ENCODE measurements around the gene KCNJ9.

DNA sequence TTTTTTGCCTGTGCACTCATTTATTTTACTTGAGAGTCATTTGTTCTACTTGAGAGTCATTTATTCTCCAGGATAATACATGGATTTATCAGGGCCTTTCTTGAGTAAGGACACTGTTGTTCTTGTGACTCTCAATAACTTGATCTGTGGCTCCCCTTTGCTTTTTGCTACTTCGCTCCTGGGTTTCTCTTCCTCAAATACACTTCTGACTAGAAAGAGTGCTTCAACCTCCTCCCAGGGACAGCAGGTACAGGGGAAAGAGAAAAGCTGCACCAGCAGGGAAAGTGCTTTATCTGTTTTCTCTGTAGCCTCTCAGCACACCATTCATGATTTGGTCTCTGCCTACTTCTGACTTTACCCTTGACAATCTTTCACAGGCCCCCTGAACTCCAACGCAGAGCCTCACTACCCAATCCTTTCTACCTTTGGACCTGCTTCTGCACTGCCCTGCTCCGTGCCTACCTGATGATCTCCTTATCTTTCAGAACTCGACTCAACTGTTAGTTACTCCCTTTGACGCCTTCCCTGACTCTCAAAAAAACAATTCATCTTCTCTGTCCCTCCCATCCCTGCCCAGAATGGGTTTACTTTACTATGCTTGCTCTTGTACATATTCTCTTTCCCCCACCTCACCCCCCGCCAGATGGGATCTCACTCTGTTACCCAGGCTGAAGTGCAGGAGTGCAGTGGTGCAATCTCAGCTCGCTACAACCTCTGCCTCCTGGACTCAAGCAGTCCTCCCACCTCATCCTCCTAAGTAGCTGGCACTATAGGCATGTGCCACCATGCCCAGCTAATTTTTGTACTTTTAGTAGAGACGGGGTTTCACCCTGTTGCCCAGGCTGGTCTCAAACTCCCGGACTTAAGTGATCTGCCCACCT lies 34.0 kb upstream of the KCNJ9 start:
- no peak for TF ChIP-seq POLR2AphosphoS5 (IDR thresholded peaks at IDR 0.05; ENCODE audit: insufficient read depth in 1 of 2, low read depth in 1 of 2)
- TF ChIP-seq, protein P1, sequence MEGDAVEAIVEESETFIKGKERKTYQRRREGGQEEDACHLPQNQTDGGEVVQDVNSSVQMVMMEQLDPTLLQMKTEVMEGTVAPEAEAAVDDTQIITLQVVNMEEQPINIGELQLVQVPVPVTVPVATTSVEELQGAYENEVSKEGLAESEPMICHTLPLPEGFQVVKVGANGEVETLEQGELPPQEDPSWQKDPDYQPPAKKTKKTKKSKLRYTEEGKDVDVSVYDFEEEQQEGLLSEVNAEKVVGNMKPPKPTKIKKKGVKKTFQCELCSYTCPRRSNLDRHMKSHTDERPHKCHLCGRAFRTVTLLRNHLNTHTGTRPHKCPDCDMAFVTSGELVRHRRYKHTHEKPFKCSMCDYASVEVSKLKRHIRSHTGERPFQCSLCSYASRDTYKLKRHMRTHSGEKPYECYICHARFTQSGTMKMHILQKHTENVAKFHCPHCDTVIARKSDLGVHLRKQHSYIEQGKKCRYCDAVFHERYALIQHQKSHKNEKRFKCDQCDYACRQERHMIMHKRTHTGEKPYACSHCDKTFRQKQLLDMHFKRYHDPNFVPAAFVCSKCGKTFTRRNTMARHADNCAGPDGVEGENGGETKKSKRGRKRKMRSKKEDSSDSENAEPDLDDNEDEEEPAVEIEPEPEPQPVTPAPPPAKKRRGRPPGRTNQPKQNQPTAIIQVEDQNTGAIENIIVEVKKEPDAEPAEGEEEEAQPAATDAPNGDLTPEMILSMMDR (IDR thresholded peaks at IDR 0.05) = no peak
